GM12874 (cell line): ENCODE data around the gene TACC2.

Experiments
- CTCF ChIP-seq: IDR thresholded peaks from 2 replicates; pipeline ENCODE4 v1.5.1; 2011; ENCODE audit warnings: low read depth, mild to moderate bottlenecking, control low read depth, low read length, moderate library complexity; ENCODE audit not compliant: insufficient read depth

Gene TACC2

GRCh38 chr10:121988361-121989324, at the start of gene TACC2:
TACC2 (plus strand) TSS chr10:121989163; CDS start chr10:122021982, 32,819 bp downstream.
- no peak for TF ChIP-seq CTCF

- no peak for TF ChIP-seq CTCF
These were observed 47.4 kb upstream of the TACC2 start for GRCh38 chr10:121941532-121941931.

GRCh38 chr10:121942749-121943416, 46.1 kb upstream of the TACC2 start:
- TF ChIP-seq CTCF = no peak

- TF ChIP-seq CTCF = no peak
These were observed 41.3 kb upstream of the TACC2 start for GRCh38 chr10:121947343-121948330.

- TF ChIP-seq CTCF = no peak
These were observed 39.9 kb upstream of the TACC2 start for GRCh38 chr10:121949049-121949448.

GRCh38 chr10:121949451-121949850, 39.5 kb upstream of the TACC2 start:
- no peak for TF ChIP-seq CTCF
